ENCODE results near the gene HCLS1. TPM values are rescaled to one million over a fixed set of nuclear protein-coding genes. Genes with fewer than 3 reads are reported as not detected.
"Not testable (repeated sequence)": the region's sequence is repeated elsewhere in the genome, so short reads cannot be mapped to it uniquely, and the experiment has no call there.

HCLS1 gene
- total RNA-seq, 4 donors from 2014 or later = 6.6 to 15.3 (median 7.8) TPM

DNA sequence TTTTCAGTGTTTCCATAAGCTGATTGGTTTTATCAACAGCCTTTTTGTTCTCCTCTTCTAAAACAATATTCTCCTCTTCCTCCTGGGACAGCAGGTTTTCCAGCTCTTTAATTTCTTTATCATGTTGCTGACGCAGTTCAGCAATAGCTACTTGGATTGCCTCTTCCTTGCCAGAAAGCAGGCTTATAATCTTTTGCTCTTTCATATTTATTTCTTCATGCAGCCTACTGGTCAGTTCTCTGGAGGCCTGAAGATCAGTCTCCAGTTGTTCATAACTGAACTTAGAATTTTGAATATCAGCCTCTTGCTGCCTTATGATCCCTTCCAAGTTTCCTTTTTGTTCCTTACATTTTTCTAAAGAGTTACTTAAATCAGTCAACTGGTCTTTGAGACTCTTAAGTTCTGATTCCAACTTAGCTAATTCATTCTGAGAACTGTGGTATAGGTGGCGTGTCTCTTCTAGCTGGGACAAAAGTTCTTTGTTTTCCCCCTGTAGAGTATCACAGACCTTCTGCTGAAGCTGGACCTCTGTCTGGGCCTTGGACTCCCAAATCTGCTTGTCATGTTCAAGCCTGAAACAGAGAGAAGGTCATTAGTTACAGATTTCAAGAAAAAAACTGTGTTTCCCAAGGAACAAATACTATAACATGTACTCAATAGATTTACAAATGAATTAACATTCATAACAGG, 31.5 kb upstream of the HCLS1 start:
- TF ChIP-seq POLR2A (IDR thresholded peaks at IDR 0.05) (no peak), CTCF (IDR thresholded peaks at IDR 0.05 in 4 of 5, conservative IDR thresholded peaks at IDR 0.05 in 1 of 5) (no peak)
- no peaks in the 10 kb centered on the region for H3K9me3 ChIP-seq
- H3K27me3 ChIP-seq = no peaks in the 10 kb centered on the region
- ATAC-seq (no peak), DNase-seq (no peak)
- no peak overlapping the region for H3K27ac ChIP-seq
- in situ Hi-C loops (cut with MboI; ENCODE audit: low sequenced_read_pairs in 4 of 4) = no loop called here
- intact Hi-C loops (cut with DNase I; ENCODE audit: low total_unique reads) = no loop called here
- no peak overlapping the region for H3K4me3 ChIP-seq
- peaks cover 0 to 53% of the 10 kb centered on the region in 2 donors for H3K36me3 ChIP-seq
- peaks cover 0 to 8% of the 10 kb centered on the region in 2 donors for H3K4me1 ChIP-seq

GRCh38 chr3:121690777-121691405, 30.2 kb upstream of the HCLS1 start:
- TF ChIP-seq POLR2A (IDR thresholded peaks at IDR 0.05) (no peak), CTCF (IDR thresholded peaks at IDR 0.05 in 4 of 5, conservative IDR thresholded peaks at IDR 0.05 in 1 of 5) (no peak)
- DNase-seq = no peak
- in situ Hi-C loops (cut with MboI; ENCODE audit: low sequenced_read_pairs in 4 of 4) = no loop called here
- no peak for ATAC-seq
- Histone ChIP-seq H3K27me3 (no peaks in the 10 kb centered on the region), H3K36me3 (peaks cover 0 to 60% of the 10 kb centered on the region in 2 donors), H3K9me3 (no peaks in the 10 kb centered on the region), H3K27ac (no peak overlapping the region), H3K4me3 (no peak overlapping the region), H3K4me1 (peaks cover 0 to 8% of the 10 kb centered on the region in 2 donors)
- intact Hi-C loops (cut with DNase I; ENCODE audit: low total_unique reads) = no loop called here

- H3K27me3 ChIP-seq; DNase-seq; ATAC-seq; H3K9me3 ChIP-seq; intact Hi-C loops (cut with DNase I; ENCODE audit: low total_unique reads); H3K27ac ChIP-seq; in situ Hi-C loops (cut with MboI; ENCODE audit: low sequenced_read_pairs in 4 of 4); H3K4me1 ChIP-seq; H3K4me3 ChIP-seq: not testable (repeated sequence)
- H3K36me3 ChIP-seq = peaks cover 0 to 49% of the 10 kb centered on the region in 2 donors
Observed at GRCh38 chr3:121688747-121689146, 28.0 kb upstream of the HCLS1 start.

GRCh38 chr3:121681792-121682191, 21.1 kb upstream of the HCLS1 start:
- TF ChIP-seq CTCF (IDR thresholded peaks at IDR 0.05 in 4 of 5, conservative IDR thresholded peaks at IDR 0.05 in 1 of 5) (no peak), POLR2A (IDR thresholded peaks at IDR 0.05) (no peak)
- ATAC-seq (no peak), DNase-seq (no peak)
- Histone ChIP-seq H3K27ac (no peak overlapping the region), H3K4me1 (no peaks in the 10 kb centered on the region), H3K36me3 (peaks cover 0 to 43% of the 10 kb centered on the region in 2 donors), H3K27me3 (no peaks in the 10 kb centered on the region), H3K4me3 (no peak overlapping the region), H3K9me3 (no peaks in the 10 kb centered on the region)
- intact Hi-C loops (cut with DNase I; ENCODE audit: low total_unique reads) (no loop called here), in situ Hi-C loops (cut with MboI; ENCODE audit: low sequenced_read_pairs in 4 of 4) (no loop called here)

DNA sequence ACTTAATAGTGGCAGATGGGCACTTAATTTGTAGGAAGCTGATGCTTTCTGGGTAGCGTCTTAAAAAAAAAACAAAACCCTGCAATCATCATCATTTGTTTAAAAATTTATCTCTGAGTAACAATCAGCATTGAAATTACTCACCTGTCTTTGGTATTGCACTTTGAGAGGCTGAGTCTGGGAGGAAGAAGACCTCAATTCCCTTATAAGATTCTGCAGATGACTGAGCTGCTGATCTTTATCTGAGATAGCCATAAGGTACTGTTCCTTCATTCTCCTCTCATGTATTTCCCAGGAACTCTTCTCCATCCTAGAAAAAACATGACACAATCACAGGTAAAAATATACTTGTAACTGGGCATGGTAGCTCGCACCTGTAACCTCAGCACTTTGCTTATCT, 16.4 kb upstream of the HCLS1 start:
- Histone ChIP-seq H3K36me3 (peaks cover 2 to 71% of the 10 kb centered on the region in 2 donors), H3K27ac (no peak overlapping the region), H3K9me3 (no peaks in the 10 kb centered on the region), H3K4me3 (no peak overlapping the region), H3K27me3 (no peaks in the 10 kb centered on the region), H3K4me1 (no peaks in the 10 kb centered on the region)
- no peak for TF ChIP-seq CTCF (IDR thresholded peaks at IDR 0.05 in 4 of 5, conservative IDR thresholded peaks at IDR 0.05 in 1 of 5)
- TF ChIP-seq POLR2A (IDR thresholded peaks at IDR 0.05) = no peak
- ATAC-seq (no peak), DNase-seq (no peak)
- intact Hi-C loops (cut with DNase I; ENCODE audit: low total_unique reads) = no loop called here
- in situ Hi-C loops (cut with MboI; ENCODE audit: low sequenced_read_pairs in 4 of 4) = no loop called here
